ENCODE measurements around the gene EIF2AK3.

EIF2AK3 gene

GRCh38 chr2:88537640-88538039, 89.6 kb downstream of the EIF2AK3 start:
- no peak for DNase-seq

DNA sequence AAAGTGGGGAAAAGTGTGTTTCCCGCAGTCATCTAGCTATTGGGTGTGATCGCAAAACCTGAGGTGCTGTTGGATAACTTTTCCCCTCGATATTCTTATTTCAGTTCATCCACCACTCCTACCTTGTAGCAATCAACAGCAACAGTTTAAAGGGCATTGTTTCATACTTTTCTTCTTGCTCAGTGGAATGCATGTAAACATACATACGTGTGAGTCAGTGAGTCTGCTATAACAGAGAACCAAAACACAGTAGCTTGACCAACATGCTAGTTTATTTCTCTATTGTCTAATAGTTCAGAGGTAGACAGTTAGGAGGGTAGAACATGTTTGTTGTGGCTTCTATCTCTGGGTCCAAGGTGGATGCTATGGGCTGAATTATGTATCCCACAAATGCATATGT, 97.2 kb downstream of the EIF2AK3 start:
- DNase-seq, result no peak

DNA sequence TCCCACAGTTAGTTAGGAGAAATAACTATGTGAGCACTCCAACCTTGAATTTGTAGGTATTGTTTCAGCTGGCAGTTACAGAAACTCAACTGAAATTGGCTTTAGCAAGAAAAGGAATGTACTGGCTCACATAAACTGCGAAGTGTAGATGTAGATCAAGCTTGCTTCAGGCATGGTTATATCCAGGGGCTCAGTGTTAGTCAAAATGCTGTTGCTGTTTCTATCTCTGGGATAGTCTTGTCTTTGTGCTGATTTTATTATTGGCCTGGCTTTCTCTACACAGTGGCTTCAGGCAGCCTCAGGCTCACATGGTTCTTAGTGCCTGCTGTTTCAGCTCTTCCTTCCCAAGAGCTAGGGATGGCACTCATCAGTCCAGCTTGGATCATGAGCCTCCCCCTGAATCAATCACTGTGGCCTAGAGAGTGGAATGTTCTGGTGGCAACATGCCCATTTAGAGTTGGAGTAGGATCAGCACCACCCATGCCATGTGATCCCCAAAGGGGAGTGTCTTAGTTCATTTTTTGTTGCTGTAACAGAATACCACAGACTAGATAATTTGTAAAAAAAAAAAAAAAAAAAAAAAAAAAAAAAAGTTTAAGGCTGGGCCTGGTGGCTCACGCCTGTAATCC, 105.7 kb downstream of the EIF2AK3 start:
- no peak for DNase-seq

DNA sequence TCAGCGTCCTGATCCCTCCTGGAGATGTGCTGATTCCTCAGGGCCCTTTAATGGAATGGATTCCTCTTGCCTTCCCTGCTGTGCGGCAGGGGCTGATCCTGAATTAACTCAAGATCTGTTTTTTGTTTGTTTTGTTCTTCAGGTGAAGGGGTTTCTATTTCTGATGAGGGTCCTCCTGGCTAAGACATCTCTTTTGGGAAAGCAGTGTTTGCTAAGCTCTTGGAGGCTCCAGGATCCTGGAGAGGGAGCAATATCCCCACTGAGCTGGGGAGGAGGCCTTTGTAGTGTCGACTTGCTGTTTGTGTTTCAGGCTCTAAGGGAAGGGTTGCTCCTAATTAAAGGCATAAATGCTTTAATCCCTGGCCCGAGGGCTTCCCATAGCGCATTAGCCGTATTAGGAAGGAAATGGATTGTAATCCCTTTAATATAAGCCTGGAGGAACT, 109.5 kb downstream of the EIF2AK3 start:
- DNase-seq, result no peak
